AG04449 (cell line): ENCODE results near the gene RAI1.

Experiments
- CTCF ChIA-PET: fragments of 350-600 bp; formaldehyde crosslinking; extraction: SDS; loops from one replicate; lab custom pipeline; 2021; ENCODE audit warnings: antibody characterized with exemption; lab: Yijun Ruan, JAX
- POLR2A ChIA-PET: fragments of 400-600, 350-600 bp; formaldehyde crosslinking; extraction: SDS; loops from one replicate; lab custom pipeline; 2020; ENCODE audit warnings: antibody characterized with exemption, inconsistent platforms; lab: Yijun Ruan, JAX
- DNase-seq: peaks from one replicate; pipeline ENCODE4 v3.0.0-alpha.2; 2010; ENCODE audit warnings: low read depth, low spot score
- H3K4me3 ChIP-seq: 2 replicates; pipeline ENCODE4 v1.5.1; 2011; ENCODE audit warnings: low read depth, mild to moderate bottlenecking, control low read depth, low read length
- TF ChIP-seq, protein P1 (sequence below): IDR thresholded peaks from one replicate; pipeline ENCODE4 v1.5.1; 2011; ENCODE audit warnings: mild to moderate bottlenecking, moderate library complexity, low read length, control low read depth, inconsistent platforms; ENCODE audit not compliant: insufficient read depth; ENCODE audit errors: missing control alignments

Gene RAI1

DNA sequence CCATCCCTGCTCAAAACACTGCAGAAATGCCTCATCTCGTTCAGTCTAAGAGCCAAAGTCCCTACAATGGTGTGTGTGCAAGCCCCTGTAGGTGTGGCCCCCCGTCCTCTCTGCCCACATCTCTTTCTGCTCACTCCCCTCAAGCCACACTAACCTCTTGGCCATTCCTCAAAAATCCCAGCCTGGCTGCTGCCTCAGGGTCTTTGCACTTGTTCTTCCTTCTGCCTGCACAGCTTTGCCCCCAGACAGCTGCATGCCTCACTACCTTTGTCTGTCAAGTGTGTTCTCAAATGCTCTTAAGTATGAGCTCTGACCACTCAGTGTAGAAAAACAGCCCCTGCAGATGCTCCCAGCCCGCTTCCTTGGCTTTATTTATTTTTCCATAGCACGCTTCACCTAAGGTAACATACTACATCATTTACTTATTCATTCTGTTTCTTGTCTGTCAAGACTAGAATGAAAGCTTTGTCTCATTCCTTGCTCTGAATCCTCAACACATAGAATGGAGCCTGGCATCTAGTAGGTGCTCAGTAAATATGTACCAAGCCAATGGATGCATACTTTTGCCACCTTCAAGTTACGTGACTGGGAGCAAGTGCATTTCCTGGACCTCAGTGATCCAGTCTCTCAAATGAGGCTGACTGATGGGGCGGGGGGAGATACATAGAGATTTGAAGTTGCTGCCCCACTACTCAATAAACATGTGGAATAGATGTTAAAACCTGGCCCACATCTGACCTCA is 38.1 kb downstream of the RAI1 start:
- no peak for DNase-seq
- TF ChIP-seq, protein P1, sequence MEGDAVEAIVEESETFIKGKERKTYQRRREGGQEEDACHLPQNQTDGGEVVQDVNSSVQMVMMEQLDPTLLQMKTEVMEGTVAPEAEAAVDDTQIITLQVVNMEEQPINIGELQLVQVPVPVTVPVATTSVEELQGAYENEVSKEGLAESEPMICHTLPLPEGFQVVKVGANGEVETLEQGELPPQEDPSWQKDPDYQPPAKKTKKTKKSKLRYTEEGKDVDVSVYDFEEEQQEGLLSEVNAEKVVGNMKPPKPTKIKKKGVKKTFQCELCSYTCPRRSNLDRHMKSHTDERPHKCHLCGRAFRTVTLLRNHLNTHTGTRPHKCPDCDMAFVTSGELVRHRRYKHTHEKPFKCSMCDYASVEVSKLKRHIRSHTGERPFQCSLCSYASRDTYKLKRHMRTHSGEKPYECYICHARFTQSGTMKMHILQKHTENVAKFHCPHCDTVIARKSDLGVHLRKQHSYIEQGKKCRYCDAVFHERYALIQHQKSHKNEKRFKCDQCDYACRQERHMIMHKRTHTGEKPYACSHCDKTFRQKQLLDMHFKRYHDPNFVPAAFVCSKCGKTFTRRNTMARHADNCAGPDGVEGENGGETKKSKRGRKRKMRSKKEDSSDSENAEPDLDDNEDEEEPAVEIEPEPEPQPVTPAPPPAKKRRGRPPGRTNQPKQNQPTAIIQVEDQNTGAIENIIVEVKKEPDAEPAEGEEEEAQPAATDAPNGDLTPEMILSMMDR = no peak
- H3K4me3 ChIP-seq = no peak overlapping the region
- CTCF ChIA-PET = no interaction called here
- POLR2A ChIA-PET = interaction anchor here (0.5 kb wide), 1 partner anchor 36 kb away, joined by 4 read pairs; no protein-coding TSS in a partner anchor

DNA sequence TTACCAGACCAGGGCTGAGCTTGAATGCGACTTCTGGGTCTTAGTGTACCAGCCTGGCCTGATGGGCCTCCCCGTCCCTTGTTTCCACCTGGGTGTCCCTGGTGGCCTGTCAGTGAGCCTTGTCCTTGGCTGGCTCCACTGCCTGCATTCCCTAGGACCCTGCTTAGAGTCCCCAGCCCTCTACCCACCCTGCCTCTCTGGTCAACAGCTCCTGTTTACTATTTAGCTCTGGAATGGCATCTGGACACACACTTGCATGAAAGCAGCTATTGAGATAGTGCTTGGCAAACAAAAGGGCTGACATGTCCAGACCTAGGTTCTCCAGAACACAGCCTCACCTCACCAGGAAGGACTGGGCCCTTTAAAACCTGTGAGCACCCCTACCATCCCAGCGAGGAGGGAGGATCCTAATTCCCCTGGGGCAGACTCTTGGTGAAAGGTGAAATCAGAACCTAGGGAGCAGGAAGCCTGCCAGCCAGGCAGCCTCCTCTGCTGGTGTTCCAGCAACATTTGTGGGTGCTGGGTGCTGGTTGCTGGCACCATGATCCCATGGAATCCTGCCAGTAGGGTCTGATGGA is 38.8 kb downstream of the RAI1 start:
- TF ChIP-seq, protein P1 = no peak
- no peak overlapping the region for H3K4me3 ChIP-seq
- ChIA-PET POLR2A (no interaction called here), CTCF (no interaction called here)
- DNase-seq = no peak

DNA sequence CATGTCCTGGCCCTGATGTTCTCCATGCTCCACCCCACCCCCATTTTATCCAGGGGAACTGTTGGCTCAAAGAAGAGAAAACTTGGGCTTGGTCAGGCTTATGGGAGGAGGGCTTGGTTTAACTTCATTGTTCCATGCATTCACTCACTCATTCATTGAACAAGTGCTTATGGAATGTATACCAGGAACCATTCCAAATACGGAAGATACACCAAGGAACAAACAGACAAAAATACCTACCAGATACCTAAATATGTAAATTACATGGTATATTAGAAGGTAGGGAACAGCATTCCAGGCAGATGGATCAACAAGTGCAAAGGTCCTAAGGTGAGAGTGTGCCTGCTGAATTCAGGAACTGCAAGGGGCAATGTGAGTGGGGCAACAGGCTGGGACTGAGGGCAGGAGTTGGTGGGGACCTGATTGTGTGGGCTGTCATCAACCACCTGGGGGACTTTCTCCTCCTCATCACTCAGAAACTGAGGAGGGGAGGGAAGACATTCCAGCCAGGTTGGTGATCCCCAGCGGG is 39.9 kb downstream of the RAI1 start:
- H3K4me3 ChIP-seq = no peak overlapping the region
- ChIA-PET POLR2A (no interaction called here), CTCF (no interaction called here)
- DNase-seq = no peak
- TF ChIP-seq, protein P1 = no peak

DNA sequence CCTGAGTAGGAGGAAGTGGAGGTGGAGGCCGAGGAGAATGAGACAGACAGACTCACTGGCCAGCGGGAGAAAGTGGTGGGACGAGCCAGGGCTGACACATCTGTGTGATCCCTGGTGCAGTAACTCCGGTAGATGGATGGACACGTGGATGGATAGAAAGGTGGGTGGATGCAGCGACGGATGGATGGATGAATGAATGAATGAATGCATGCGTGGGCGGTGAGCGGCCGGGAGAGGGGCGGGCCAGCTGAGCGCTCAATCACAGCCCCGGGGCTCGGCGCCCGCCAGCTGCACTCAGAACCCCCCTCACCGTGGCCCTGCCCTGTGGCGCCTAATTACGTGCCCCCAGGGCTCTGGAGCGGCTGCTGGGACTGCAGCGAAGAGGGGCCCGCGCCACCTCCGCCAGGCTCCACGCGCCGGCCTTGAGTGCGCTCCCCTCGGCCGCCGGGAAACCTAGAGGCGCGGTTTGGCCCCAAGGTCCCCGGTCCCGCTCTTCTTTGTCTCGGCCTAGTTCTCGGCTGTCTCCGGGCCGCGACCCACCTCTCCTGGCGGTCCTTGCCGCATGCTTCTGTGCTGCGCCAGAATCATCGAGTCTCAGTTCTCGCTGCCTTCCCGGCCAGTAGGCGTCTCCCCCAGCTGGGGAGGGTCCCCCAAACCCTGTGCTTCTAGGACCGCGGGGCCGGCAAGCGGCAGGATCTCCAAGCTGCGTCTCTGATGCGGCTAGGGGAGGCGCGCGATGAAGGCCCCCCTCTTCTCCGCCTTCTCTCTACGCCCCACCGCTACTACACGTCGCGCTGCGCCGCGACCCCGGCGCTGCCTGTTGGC is 41.0 kb downstream of the RAI1 start:
- ChIA-PET CTCF (interaction anchor here (1.2 to 2.8 kb wide), 2 partner anchors 8 to 18 kb away, joined by 3 to 8 read pairs; no protein-coding TSS in a partner anchor), POLR2A (no interaction called here)
- TF ChIP-seq, protein P1 = no peak
- no peak for DNase-seq
- peak overlapping the region; percentile 58 for H3K4me3 ChIP-seq

DNA sequence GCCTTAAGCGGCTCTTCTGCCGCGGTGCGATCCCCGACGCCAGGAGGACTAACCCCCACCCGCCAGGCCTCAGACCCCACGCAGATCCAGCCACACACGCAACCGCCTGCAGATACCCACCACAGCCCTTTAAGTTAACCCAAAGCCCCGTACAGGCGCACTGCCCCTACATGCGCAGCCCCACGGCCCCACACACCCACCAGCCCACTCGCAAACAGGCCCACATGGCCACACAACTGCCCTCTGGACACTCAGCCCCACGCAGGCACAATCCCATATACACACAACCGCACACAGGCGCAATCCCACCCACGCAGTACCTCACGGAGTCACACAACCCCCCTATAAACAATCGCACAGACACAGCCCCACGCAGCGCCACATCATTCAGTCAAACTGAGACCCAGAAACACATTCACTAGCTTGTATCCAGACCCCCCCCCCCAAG is 41.7 kb downstream of the RAI1 start:
- no peak for DNase-seq
- ChIA-PET POLR2A (no interaction called here), CTCF (interaction anchor here (1.2 to 2.8 kb wide), 2 partner anchors 9 to 17 kb away, joined by 3 to 8 read pairs; no protein-coding TSS in a partner anchor)
- TF ChIP-seq, protein P1 = no peak
- H3K4me3 ChIP-seq = peak overlapping the region; percentile 58
